Activated naive CD8-positive, alpha-beta T cell (primary cell): ENCODE results near the gene ELOVL6.
"Not testable (repeated sequence)": the region's sequence is repeated elsewhere in the genome, so short reads cannot be mapped to it uniquely, and the experiment has no call there.

ENCODE experiments used
- H3K27ac Mint-ChIP-seq: one replicate; pipeline ENCODE4 v1.8.0; 2021; ENCODE audit warnings: mixed read lengths
- H3K27me3 Mint-ChIP-seq: one replicate; pipeline ENCODE4 v1.8.0; 2021; ENCODE audit warnings: mixed read lengths
- H3K36me3 Mint-ChIP-seq: one replicate; pipeline ENCODE4 v1.8.0; 2021; ENCODE audit warnings: mixed read lengths
- H3K4me1 Mint-ChIP-seq: one replicate; pipeline ENCODE4 v1.8.0; 2021; ENCODE audit warnings: low read depth, mixed read lengths
- H3K4me3 Mint-ChIP-seq: one replicate; pipeline ENCODE4 v1.8.0; 2021; ENCODE audit warnings: mild to moderate bottlenecking, mixed read lengths
- H3K9me3 Mint-ChIP-seq: one replicate; pipeline ENCODE4 v1.8.0; 2021; ENCODE audit warnings: low read depth, mixed read lengths

ELOVL6 gene

DNA sequence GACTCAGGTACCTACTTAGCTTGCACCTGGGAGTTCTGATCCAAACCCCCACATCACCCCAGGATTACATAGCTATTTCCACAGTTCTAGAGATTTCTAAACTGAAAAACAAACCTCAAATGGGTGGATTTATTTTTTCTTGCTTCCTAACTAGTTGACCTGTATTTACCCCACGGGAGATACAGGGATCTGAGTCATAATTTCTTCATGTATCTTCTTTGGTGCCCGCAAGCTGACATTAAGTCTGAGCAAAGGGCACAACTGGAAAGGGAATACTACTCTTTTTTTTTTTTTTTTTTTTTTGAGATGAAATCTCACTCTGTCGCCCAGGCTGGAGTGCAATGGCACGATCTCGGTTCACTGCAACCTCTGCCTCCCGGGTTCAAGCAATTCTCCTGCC lies 10.0 kb upstream of the ELOVL6 start:
- Mint-ChIP-seq H3K4me3 (no peak overlapping the region), H3K9me3 (no peaks in the 10 kb centered on the region), H3K27ac (no peak overlapping the region), H3K27me3 (no peaks in the 10 kb centered on the region), H3K4me1 (peaks cover 2% of the 10 kb centered on the region), H3K36me3 (no peaks in the 10 kb centered on the region)

DNA sequence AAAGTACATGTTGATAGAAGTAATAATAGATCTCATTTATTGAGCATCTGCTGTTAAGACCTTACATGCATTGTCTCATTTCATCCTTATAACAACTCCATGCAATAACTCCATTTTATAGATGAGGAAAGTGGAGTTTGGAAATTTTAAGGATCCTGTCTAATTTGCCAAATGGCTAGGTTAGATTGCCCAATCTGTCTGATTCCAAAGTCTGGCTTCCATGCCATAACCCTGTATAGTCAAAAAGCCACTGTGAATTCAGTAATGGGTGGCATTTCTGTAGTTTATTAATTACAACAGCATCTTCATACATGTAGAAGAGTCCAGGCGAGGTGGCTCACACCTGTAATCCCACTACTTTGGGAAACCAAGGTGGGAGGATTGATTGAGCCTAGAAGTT lies 8.8 kb upstream of the ELOVL6 start:
- Mint-ChIP-seq H3K27ac (no peak overlapping the region), H3K4me1 (peaks cover 2% of the 10 kb centered on the region), H3K27me3 (no peaks in the 10 kb centered on the region), H3K36me3 (no peaks in the 10 kb centered on the region), H3K4me3 (no peak overlapping the region), H3K9me3 (no peaks in the 10 kb centered on the region)

DNA sequence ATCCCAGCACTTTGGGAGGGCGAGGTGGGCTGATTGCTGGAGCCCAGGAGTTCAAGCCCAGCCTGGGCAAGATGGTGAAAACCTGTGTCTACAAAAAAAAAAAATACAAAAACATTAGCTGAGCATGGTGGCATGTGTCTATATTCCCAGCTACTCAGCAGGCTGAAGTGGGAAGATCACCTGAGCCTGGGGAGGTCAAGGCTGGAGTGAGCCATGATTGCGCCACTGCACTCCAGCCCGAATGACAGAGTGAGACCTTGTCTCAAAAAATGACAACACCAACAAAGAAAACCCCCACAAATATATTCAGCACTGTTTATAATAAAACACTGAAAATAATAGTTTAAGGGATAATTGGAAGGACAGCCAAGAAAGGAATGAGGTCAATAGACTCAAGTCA lies 3.6 kb upstream of the ELOVL6 start:
- Mint-ChIP-seq H3K36me3 (no peaks in the 10 kb centered on the region), H3K4me3 (no peak overlapping the region), H3K27ac (no peak overlapping the region), H3K27me3 (no peaks in the 10 kb centered on the region), H3K4me1 (peaks cover 10% of the 10 kb centered on the region), H3K9me3 (no peaks in the 10 kb centered on the region)

DNA sequence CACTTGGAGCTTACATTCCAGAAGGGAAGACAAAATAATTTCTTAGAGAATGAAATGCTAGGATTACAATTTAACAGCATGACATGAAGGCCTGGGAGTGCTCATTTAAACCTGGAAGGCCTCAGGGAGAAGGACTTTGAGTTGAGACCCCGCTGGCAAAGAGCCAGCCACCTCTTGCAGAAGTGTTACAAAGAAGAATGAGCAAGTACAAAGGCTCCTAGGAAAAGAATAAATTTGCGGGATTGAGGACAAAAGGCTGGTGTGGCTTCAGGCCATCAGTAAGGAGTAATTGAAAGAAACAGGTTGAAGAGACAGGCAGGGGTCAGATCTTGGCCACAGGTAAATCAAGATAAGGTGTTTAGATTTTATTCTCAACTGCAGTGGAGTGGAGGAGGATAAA lies 3.1 kb upstream of the ELOVL6 start:
- Mint-ChIP-seq H3K4me1 (peaks cover 10% of the 10 kb centered on the region), H3K4me3 (no peak overlapping the region), H3K27me3 (no peaks in the 10 kb centered on the region), H3K27ac (no peak overlapping the region), H3K9me3 (no peaks in the 10 kb centered on the region), H3K36me3 (no peaks in the 10 kb centered on the region)

DNA sequence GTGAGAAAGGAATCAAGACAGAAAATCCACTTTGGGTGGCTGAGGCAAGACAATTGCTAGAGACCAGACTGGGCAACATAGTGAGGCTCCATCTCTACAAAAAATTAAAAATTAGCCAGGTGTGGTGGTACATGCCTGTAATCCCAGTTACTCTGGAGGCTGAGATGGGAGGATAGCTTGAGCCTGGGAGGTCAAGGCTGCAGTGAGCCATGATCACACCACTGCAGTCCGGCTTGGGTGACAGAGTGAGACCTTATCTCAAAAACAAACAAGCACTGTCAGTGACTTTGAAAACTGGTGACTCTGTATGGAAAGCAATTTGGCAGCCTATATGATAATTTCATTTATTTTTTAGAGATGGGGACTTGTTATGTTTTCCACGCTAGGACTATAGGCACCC lies 2.3 kb upstream of the ELOVL6 start:
- Mint-ChIP-seq H3K9me3 (no peaks in the 10 kb centered on the region), H3K27me3 (no peaks in the 10 kb centered on the region), H3K36me3 (no peaks in the 10 kb centered on the region), H3K27ac (no peak overlapping the region), H3K4me1 (peaks cover 13% of the 10 kb centered on the region), H3K4me3 (no peak overlapping the region)

DNA sequence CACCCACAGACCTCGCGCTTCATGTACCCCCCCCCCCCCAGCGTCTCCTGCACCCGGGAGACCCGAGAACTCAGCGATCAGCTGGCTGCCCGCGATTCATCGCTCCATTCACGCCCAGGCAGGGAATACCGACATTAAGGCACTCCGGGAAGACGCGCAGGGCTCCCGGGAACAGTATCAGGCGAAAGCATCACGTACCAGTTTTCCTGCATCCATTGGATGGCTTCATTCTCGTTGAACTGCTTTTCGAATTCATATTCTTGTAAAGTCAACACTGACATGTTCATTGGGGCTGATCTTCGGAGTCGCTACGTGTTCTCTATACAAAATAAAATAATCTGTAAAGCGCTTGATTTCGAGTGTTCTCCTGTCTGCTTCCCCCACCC lies 373 bp downstream of the ELOVL6 start:
- Mint-ChIP-seq H3K4me3 (peak overlapping the region; percentile 99), H3K27me3 (no peaks in the 10 kb centered on the region), H3K9me3 (no peaks in the 10 kb centered on the region), H3K4me1 (peaks cover 33% of the 10 kb centered on the region), H3K36me3 (no peaks in the 10 kb centered on the region), H3K27ac (peak overlapping the region; percentile 98)

DNA sequence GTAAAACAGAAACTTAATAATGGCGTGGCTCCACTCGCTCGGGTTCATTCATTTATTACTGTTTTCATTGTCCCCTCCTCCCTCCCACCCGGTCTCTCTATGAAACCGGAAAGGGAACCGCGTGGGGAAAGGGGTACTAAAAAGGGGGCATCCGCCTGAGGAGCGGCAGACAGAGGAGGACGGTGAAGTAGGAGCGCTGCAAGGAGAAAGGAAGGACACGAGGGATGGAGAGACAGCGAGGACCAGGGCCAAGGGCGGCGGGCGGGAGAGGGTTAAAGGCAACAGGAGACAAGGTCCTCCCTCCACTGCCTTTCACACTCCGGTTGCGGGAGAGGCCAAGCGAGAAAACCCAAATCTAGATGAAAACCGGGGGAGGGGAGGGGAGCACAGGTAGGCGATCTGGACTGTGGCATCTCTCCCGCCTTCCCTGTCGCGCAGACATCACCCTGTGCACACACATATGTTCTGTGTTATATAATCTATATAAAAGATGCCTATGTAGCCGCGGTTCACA lies 829 bp downstream of the ELOVL6 start:
- H3K4me1 Mint-ChIP-seq, result peaks cover 35% of the 10 kb centered on the region
- H3K27me3 Mint-ChIP-seq, result no peaks in the 10 kb centered on the region
- peak overlapping the region; percentile 98 for H3K27ac Mint-ChIP-seq
- H3K4me3 Mint-ChIP-seq, result peak overlapping the region; percentile 99
- no peaks in the 10 kb centered on the region for H3K9me3 Mint-ChIP-seq
- no peaks in the 10 kb centered on the region for H3K36me3 Mint-ChIP-seq

DNA sequence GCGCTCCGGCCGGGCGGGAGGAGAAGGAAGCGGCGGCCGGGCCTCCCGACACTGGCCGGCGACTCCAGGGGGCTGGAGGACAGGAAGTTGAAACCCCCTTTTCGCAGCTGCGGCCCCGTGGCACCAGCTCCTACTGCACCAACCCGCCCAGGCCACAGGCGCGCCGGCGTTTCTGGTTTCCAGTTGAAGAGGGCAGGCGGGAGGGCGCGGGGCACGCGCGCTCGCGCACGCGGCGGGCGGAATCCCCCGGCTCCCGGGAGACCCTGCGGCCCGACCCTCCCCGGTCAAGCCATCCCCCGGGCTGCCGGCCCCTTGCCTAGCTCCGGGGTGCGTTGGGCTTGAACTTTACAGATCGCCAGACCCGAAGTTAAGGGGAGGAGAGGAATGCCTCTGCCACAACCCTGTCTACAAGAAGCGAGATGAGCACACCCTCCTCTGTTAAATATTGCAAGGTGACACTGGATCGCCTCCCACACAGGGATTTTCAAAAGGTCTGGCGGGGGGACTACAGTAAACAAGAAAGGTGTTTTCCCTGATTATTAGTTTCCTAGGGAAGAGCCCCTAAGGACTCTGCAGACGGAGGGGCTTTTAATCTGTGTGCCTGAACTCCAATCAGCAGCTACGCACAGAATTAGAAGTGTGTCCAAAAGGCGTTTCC lies 1.4 kb downstream of the ELOVL6 start:
- Mint-ChIP-seq H3K4me1 (peaks cover 35% of the 10 kb centered on the region), H3K27me3 (no peaks in the 10 kb centered on the region), H3K27ac (peak overlapping the region; percentile 98), H3K4me3 (peak overlapping the region; percentile 99), H3K36me3 (no peaks in the 10 kb centered on the region), H3K9me3 (no peaks in the 10 kb centered on the region)

DNA sequence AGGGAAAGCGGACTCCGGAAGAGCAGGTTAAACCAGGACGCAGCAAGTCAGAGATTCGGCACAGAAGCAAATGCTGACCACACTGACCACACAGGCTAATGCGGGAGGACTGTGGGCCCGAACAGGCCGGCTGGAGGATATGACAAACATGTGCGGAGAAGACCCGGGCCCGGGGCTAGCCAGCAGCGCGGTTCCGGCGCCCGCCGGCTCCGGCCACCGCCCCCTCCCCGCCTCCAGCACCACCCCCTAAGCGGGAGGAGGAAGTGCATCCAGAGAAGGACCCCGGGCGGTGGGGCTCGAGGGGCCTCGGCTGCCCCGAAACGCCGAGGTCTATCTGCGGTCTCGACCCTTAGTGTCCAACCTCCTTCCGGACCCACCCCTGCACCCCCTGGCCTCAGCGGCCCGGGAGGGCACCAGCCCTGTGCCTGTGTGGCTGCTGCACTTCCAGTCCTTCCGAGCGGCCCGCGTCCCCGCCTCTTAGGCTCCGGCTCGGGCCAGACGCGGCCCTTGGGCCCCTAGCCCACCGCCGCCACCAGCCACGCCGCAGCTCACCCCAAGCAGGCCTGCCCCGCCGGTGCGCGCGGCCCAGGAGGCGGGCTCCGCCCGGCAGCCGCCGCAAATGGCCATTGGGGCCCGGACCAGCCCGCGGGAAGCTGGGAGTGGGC lies 2.1 kb downstream of the ELOVL6 start:
- Mint-ChIP-seq H3K36me3 (no peaks in the 10 kb centered on the region), H3K4me3 (peak overlapping the region; percentile 92), H3K9me3 (no peaks in the 10 kb centered on the region), H3K4me1 (peaks cover 35% of the 10 kb centered on the region), H3K27me3 (no peaks in the 10 kb centered on the region), H3K27ac (peak overlapping the region; percentile 96)

DNA sequence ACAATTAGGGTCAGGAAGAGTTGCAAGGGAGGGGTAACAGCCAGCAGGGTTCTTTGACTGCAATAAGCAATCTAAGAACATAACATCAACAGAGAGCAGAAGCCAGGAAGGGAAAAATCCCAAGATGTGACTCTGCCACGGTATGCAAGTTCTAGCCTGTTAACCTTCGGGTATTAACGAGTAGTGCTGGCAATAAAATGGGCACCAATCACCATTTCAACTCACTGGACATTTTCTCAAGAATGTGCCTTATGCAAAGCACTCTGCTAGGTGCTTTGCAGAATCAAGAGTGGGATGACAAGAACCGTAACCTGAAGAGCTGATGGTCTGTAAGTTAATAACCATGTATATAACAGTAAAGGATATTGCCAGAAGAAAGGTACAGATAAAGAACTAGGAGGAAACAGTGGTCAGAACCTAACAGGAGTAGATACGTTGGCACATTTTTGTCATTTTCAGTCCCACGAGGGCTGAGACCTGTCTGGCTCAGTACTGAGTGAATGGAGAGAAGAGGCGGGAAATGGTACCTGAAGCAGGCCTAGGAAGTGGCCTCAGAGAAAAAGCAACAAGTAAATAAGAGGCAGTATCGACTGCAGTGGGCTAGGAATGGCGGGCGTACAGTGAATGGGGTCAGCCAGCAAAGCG lies 2.7 kb downstream of the ELOVL6 start:
- H3K36me3 Mint-ChIP-seq, result no peaks in the 10 kb centered on the region

DNA sequence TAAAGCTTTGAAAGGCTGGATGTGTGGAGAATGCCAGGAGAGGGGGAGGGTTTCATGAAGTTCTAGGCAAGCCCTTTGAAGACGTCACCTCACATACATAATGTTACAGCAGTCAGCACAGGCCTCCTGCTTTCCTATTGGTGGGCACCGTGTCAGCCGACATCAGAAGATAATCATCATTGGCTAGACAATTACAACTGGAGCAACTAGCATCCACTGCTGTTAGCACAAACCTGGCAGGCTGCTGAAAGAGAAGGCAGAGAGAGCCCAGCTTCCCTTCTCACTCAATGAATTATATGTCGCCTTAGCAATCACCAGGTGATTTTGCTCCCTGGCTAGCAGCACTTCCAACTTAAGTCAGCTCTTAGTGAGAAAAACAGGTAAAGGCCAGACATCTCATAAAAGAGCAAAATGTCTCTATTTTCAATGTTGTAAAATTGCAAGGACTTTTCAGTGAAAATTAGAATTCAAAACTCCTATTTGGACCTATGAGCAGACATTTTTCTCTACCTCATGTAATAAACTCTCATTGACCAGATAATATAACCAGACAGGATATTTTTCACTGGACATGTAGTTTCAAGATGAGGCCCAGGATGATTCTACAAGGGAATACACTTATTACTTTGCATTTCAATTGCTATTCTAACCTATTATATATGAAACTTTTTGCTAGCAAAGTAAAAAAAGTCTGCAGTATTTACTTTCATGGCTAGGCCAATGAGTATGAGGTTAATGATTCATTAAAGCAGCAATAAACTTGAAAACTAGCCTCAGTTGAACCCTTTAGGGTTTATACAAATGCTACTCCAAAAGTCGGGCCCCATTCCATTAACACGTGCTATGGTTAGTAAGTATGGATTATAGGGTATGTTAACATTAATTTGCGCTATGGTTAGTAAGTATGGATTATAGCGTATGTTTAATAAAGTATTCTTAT lies 4.3 kb downstream of the ELOVL6 start:
- Mint-ChIP-seq H3K27ac (peak overlapping the region; percentile 96), H3K4me3 (peak overlapping the region; percentile 53)

More for the DNA sequence above, 2.7 kb downstream of the ELOVL6 start:
- Mint-ChIP-seq H3K9me3 (no peaks in the 10 kb centered on the region), H3K27ac (peak overlapping the region; percentile 96), H3K4me3 (peak overlapping the region; percentile 92), H3K4me1 (peaks cover 35% of the 10 kb centered on the region), H3K27me3 (no peaks in the 10 kb centered on the region)

DNA sequence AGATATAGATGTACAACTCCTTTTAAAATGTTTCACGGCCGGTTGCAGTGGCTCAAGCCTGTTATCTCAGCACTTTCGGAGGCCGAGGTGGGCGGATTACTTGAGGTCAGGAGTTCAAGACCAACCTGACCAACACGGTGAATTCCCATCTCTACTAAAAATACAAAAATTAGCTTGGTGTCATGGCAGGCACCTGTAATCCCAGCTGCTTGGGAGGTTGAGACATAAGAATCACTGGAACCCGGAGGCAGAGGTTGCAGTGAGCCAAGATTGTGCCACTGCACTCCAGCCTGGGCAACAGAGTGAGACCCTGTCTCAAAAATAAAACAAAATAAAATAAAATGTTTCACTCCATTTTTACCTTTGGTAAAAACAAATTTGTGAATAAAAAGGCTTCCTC lies 5.1 kb downstream of the ELOVL6 start:
- peak overlapping the region; percentile 85 for H3K27ac Mint-ChIP-seq
- H3K4me1 Mint-ChIP-seq, result peaks cover 32% of the 10 kb centered on the region
- H3K27me3 Mint-ChIP-seq, H3K4me3 Mint-ChIP-seq, H3K36me3 Mint-ChIP-seq, H3K9me3 Mint-ChIP-seq: not testable (repeated sequence)

More for the DNA sequence above, 4.3 kb downstream of the ELOVL6 start:
- peaks cover 35% of the 10 kb centered on the region for H3K4me1 Mint-ChIP-seq
- H3K36me3 Mint-ChIP-seq, result no peaks in the 10 kb centered on the region
- no peaks in the 10 kb centered on the region for H3K27me3 Mint-ChIP-seq
- no peaks in the 10 kb centered on the region for H3K9me3 Mint-ChIP-seq

DNA sequence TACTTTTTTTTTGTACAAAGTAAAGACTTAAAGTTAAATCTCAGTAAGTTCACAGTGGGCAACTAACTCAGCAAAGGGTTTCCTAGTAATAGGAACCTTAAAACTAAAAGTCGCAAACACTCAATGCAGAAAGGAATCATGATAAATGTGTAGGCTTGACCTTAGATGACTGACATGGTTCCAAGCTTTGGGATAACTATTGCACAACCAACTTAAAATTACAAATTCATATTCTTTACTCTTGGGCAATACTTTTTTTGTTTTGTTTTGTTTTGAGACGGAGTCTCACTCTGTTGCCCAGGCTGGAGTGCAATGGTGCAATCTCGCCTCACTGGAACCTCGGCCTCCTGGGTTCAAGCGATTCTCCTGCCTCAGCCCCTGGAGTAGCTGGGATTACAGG lies 8.2 kb downstream of the ELOVL6 start:
- Mint-ChIP-seq H3K9me3 (no peaks in the 10 kb centered on the region), H3K36me3 (peaks cover 2% of the 10 kb centered on the region), H3K27me3 (no peaks in the 10 kb centered on the region), H3K4me3 (no peak overlapping the region), H3K4me1 (peaks cover 17% of the 10 kb centered on the region), H3K27ac (no peak overlapping the region)

DNA sequence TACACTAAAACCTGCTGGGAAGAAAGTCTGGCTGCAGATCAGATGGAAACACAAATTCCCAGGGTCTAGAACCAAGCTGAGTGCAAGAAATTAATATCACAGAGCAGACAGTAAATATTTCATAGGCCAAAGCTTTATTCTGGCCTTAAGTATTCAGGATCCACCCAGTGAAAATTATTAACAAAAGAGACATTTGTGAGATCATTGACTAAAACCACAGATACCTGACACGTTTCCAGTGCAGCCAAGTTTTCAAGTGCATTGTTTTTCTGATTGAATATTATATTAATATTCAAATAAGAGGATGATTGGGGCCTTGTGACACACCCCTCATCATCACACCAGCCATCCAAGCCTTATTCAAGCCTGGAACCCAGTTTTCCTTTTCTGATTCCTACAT lies 10.3 kb downstream of the ELOVL6 start:
- no peak overlapping the region for H3K27ac Mint-ChIP-seq
- H3K27me3 Mint-ChIP-seq, result no peaks in the 10 kb centered on the region
- no peak overlapping the region for H3K4me3 Mint-ChIP-seq
- H3K9me3 Mint-ChIP-seq, result no peaks in the 10 kb centered on the region
- H3K4me1 Mint-ChIP-seq, result peaks cover 7% of the 10 kb centered on the region
- peaks cover 4% of the 10 kb centered on the region for H3K36me3 Mint-ChIP-seq

DNA sequence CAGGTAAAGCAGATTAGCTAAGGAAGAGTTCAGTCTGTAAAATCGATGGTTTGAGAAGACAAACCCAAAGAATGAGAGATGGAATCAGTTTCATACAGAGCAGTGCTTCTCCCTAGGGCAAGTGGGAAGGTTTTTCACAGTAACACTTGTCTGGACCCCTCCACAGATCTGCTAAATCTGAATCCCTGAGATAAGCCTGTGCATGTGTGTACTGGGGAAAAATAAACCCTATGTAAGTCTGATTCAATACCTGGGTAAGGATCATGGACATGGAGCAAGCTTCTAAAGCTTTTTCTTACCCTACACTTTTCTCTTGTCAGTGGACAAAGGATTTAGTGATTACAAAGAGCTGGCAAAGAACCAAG lies 13.6 kb downstream of the ELOVL6 start:
- Mint-ChIP-seq H3K36me3 (peaks cover 7% of the 10 kb centered on the region), H3K4me1 (peaks cover 4% of the 10 kb centered on the region), H3K27me3 (no peaks in the 10 kb centered on the region), H3K9me3 (no peaks in the 10 kb centered on the region), H3K4me3 (no peak overlapping the region), H3K27ac (no peak overlapping the region)
